ENCODE data around the gene RNF144A.
"Not testable (repeated sequence)": the region's sequence is repeated elsewhere in the genome, so short reads cannot be mapped to it uniquely, and the experiment has no call there.

Gene RNF144A

GRCh38 chr2:6992794-6993228 lies 75.6 kb downstream of the RNF144A start:
- DNase-seq (ENCODE audit: low spot score) = no peak
- TF ChIP-seq, protein P1, sequence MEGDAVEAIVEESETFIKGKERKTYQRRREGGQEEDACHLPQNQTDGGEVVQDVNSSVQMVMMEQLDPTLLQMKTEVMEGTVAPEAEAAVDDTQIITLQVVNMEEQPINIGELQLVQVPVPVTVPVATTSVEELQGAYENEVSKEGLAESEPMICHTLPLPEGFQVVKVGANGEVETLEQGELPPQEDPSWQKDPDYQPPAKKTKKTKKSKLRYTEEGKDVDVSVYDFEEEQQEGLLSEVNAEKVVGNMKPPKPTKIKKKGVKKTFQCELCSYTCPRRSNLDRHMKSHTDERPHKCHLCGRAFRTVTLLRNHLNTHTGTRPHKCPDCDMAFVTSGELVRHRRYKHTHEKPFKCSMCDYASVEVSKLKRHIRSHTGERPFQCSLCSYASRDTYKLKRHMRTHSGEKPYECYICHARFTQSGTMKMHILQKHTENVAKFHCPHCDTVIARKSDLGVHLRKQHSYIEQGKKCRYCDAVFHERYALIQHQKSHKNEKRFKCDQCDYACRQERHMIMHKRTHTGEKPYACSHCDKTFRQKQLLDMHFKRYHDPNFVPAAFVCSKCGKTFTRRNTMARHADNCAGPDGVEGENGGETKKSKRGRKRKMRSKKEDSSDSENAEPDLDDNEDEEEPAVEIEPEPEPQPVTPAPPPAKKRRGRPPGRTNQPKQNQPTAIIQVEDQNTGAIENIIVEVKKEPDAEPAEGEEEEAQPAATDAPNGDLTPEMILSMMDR (IDR thresholded peaks at IDR 0.05; ENCODE audit: borderline replicate concordance, control extremely low read depth, extremely low read depth, insufficient read depth, missing control alignments) = no peak
- in situ Hi-C loops (cut with MboI; ENCODE audit: low sequenced_read_pairs, unreplicated experiment) = no loop called here

- in situ Hi-C loops (cut with MboI; ENCODE audit: low sequenced_read_pairs, unreplicated experiment) = no loop called here
- no peak for DNase-seq (ENCODE audit: low spot score)
- TF ChIP-seq, protein P1 (IDR thresholded peaks at IDR 0.05; ENCODE audit: borderline replicate concordance, control extremely low read depth, extremely low read depth, insufficient read depth, missing control alignments) = no peak
Measured at GRCh38 chr2:6993229-6993640, 76.0 kb downstream of the RNF144A start.

DNA sequence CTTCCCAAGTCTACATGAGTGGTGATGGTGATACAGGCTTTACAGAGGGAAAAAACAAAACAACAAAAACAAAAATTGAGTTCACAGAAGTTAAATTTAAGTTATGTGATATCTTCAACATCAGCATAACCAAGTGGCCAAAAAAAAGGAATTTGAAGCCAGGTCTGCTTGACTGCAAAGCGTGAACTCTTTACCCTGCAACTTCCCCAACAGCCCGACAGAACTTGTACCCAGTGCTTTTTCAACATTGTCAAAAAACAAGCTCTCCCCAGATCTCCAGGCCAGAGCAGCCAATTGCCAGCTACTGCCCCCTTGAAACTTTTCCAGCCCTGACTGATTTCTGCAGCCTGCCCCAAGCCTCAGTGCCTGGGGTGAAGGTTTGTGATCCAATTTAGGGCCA lies 76.7 kb downstream of the RNF144A start:
- in situ Hi-C loops (cut with MboI; ENCODE audit: low sequenced_read_pairs, unreplicated experiment) = no loop called here
- no peak for DNase-seq (ENCODE audit: low spot score)
- TF ChIP-seq, protein P1 (IDR thresholded peaks at IDR 0.05; ENCODE audit: borderline replicate concordance, control extremely low read depth, extremely low read depth, insufficient read depth, missing control alignments) = no peak

DNA sequence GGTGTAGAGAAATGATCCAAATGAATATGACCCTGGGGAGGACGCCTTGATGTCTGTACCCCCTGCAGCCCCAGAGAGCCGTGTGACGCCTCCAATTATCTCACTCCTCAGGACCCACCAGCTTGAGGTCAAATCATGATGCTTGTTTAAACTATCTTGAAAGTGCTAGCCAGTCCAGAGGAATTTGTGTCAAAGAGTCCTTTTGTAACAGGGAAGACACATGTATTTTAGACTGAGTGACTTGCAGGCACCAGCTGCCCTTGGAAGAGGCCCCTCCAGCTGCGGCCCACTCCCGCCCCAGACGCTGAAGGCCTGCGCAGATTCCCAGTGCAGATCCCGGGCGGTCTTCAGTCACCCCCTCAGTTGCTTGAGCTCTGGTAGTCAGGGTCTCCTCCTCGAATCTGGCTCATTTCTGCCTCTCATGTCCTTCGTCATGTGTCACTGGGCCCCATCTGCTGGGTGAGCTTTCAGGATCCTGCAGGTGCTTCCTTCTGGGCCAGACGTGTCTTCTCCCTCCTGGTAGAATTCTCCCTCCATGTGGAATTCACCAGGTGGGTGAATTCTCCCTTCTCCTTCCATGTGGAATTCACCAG lies 77.4 kb downstream of the RNF144A start:
- TF ChIP-seq, protein P1 (IDR thresholded peaks at IDR 0.05; ENCODE audit: borderline replicate concordance, control extremely low read depth, extremely low read depth, insufficient read depth, missing control alignments) = no peak
- DNase-seq (ENCODE audit: low spot score) = no peak
- in situ Hi-C loops (cut with MboI; ENCODE audit: low sequenced_read_pairs, unreplicated experiment) = no loop called here

DNA sequence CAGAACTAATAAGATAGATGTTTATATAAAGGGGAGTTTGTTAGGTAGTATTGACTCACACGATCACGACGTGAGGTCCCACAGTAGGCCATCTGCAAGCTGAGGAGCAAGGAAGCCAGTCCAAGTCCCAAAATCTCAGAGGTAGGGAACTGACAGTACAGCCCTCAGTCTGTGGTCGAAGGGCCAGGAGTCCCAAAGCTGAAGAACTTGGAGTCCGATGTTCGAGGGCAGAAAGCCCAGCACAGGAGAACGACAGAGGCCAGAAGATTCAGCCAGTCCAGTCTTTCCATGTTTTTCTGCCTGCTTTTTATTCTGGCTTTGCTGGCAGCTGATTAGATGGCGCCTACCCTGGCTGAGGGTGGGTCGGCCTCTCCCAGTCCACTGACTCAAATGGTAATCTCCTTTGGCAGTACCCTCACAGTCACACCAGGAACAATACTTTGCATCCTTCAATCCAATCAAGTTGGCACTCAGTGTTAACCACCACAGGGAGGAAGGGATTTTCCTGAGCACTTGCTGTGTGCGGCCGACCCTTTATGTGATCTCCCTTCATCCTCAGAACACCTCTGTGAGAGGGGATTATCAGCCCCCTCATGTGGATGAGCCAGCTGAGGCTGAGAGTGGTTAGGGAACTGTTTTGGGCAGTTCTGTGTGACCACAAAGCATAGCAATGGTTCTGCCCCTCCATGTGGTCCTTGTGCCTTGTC lies 78.3 kb downstream of the RNF144A start:
- TF ChIP-seq, protein P1 (IDR thresholded peaks at IDR 0.05; ENCODE audit: borderline replicate concordance, control extremely low read depth, extremely low read depth, insufficient read depth, missing control alignments) = no peak
- in situ Hi-C loops (cut with MboI; ENCODE audit: low sequenced_read_pairs, unreplicated experiment) = no loop called here
- DNase-seq (ENCODE audit: low spot score) = no peak

- in situ Hi-C loops (cut with MboI; ENCODE audit: low sequenced_read_pairs, unreplicated experiment) = no loop called here
- DNase-seq (ENCODE audit: low spot score) = peak; percentile 72
- TF ChIP-seq, protein P1 (IDR thresholded peaks at IDR 0.05; ENCODE audit: borderline replicate concordance, control extremely low read depth, extremely low read depth, insufficient read depth, missing control alignments) = no peak
Measured at GRCh38 chr2:6999211-6999877, 82.1 kb downstream of the RNF144A start.

DNA sequence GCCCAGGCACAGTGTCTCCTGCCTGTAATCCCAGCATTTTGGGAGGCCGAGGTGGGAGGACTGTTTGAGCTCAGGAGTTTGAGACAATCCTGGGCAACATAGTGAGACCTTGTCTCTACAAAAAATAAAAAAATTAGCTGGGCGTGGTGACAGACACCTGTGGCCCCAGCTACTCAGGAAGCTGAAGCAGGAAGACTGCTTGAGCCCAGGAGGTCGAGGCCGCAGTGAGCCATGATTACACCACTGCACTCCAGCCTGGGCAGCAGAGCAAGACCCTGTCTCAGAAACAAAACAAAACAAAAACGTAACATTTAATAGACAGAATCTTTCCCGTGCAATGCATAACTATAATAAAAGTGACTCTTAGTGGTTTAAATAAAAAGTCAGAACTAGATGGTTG lies 84.2 kb downstream of the RNF144A start:
- DNase-seq (ENCODE audit: low spot score); in situ Hi-C loops (cut with MboI; ENCODE audit: low sequenced_read_pairs, unreplicated experiment): not testable (repeated sequence)

Data from GM13976 (cell line).